Measurements from ENCODE around the gene SOHLH1. TPM values are rescaled to one million over a fixed set of nuclear protein-coding genes. Genes with fewer than 3 reads are reported as not detected.

The SOHLH1 gene
- total RNA-seq, 2 experiments from 2014 or later: not detected

DNA sequence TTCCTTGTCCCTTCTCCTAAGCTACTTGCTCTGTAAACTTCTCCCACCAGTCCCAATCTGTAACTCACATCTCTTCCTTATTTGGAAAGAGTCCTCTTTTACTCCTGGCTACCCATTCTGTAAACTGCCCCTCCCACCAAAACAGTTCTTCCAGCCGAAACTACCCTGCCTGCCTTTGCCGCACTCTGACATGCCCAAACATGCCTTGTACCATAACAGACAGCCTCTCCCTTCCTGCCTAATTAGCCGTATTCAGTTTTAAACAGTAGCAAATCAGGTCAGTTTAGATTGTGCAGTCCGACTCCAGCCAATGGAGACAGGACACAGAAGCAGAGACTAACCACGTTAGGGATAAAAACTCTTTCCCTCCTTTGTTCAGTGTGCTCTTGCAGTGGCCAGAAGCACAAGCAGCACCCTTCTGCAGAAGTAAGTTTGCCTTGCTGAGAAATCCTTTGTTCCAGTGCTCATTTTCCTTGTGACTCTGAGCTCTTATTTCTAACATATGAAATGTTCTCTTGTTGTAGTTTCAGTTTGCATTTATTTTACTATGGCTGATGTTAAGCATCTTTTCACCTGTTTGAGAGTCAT, 54.6 kb downstream of the SOHLH1 start:
- ChIA-PET POLR2A (no interaction called here), CTCF (ENCODE audit: unreplicated experiment) (no interaction called here)
- Histone ChIP-seq H3K9me3 (ENCODE audit: low read length) (peaks cover 38% of the 10 kb centered on the region), H3K79me2 (ENCODE audit: insufficient read depth, low read depth, low read length) (no peaks in the 10 kb centered on the region), H3K9me2 (ENCODE audit: insufficient read depth, low read length) (no peaks in the 10 kb centered on the region), H2AFZ (ENCODE audit: low read length) (no peak overlapping the region), H3K36me3 (ENCODE audit: insufficient read depth, low read length) (no peaks in the 10 kb centered on the region), H3K4me1 (ENCODE audit: insufficient read depth, low read length, poor library complexity, severe bottlenecking) (no peaks in the 10 kb centered on the region), H3K4me3 (ENCODE audit: low read depth, low read length, poor library complexity, severe bottlenecking) (no peak overlapping the region), H4K20me1 (ENCODE audit: insufficient read depth, low read length) (no peaks in the 10 kb centered on the region), H3K4me2 (ENCODE audit: low read length) (no peak overlapping the region), H3K27ac (ENCODE audit: low read depth, low read length, poor library complexity, severe bottlenecking) (no peak overlapping the region)
- intact Hi-C loops (cut with micrococcal nuclease; ENCODE audit: unreplicated experiment): no loop called here
- TF ChIP-seq EZH2phosphoT487 (IDR thresholded peaks at IDR 0.05; ENCODE audit: borderline replicate concordance, low read depth, low read length): no peak
- TF ChIP-seq, protein P1, sequence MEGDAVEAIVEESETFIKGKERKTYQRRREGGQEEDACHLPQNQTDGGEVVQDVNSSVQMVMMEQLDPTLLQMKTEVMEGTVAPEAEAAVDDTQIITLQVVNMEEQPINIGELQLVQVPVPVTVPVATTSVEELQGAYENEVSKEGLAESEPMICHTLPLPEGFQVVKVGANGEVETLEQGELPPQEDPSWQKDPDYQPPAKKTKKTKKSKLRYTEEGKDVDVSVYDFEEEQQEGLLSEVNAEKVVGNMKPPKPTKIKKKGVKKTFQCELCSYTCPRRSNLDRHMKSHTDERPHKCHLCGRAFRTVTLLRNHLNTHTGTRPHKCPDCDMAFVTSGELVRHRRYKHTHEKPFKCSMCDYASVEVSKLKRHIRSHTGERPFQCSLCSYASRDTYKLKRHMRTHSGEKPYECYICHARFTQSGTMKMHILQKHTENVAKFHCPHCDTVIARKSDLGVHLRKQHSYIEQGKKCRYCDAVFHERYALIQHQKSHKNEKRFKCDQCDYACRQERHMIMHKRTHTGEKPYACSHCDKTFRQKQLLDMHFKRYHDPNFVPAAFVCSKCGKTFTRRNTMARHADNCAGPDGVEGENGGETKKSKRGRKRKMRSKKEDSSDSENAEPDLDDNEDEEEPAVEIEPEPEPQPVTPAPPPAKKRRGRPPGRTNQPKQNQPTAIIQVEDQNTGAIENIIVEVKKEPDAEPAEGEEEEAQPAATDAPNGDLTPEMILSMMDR (conservative IDR thresholded peaks at IDR 0.05; ENCODE audit: low read length): no peak
- no TSS peak for BruUV-seq (replicated peaks)
- DNase-seq (ENCODE audit: low spot score): no peak

Other genes with a start within 250 kb of the SOHLH1 start
- 1.5 TPM in 2 replicates for gene PPP1R26, start 219.7 kb downstream of the SOHLH1 start, total RNA-seq (2014; rRNA removed; shearing (Covaris generic))
- 0.21 and 0.52 TPM in 2 replicates for gene PPP1R26, start 219.7 kb downstream of the SOHLH1 start, total RNA-seq (2022)
- gene MRPS2, start 198.8 kb downstream of the SOHLH1 start, total RNA-seq (2014; rRNA removed; shearing (Covaris generic)): 30.2 and 42.7 TPM in 2 replicates
- gene MRPS2, start 198.8 kb downstream of the SOHLH1 start, total RNA-seq (2022): 50.3 and 55.7 TPM in 2 replicates
- gene LCN1, start 178.0 kb downstream of the SOHLH1 start, total RNA-seq (2014; rRNA removed; shearing (Covaris generic)): not detected in 2 replicates
- not detected in 2 replicates for gene LCN1, start 178.0 kb downstream of the SOHLH1 start, total RNA-seq (2022)
- not detected in 2 replicates for gene OBP2A, start 153.4 kb downstream of the SOHLH1 start, total RNA-seq (2014; rRNA removed; shearing (Covaris generic))
- gene OBP2A, start 153.4 kb downstream of the SOHLH1 start, total RNA-seq (2022): not detected in 2 replicates
- not detected in 2 replicates for gene PAEP, start 137.7 kb downstream of the SOHLH1 start, total RNA-seq (2014; rRNA removed; shearing (Covaris generic))
- gene PAEP, start 137.7 kb downstream of the SOHLH1 start, total RNA-seq (2022): not detected in 2 replicates
- gene GLT6D1, start 59.9 kb downstream of the SOHLH1 start, total RNA-seq (2014; rRNA removed; shearing (Covaris generic)): not detected in 2 replicates
- not detected in 2 replicates for gene GLT6D1, start 59.9 kb downstream of the SOHLH1 start, total RNA-seq (2022)
- gene LCN9, start 36.2 kb downstream of the SOHLH1 start, total RNA-seq (2014; rRNA removed; shearing (Covaris generic)): not detected in 2 replicates
- gene LCN9, start 36.2 kb downstream of the SOHLH1 start, total RNA-seq (2022): not detected in 2 replicates
- not detected in 2 replicates for gene KCNT1, start 2.7 kb upstream of the SOHLH1 start, total RNA-seq (2014; rRNA removed; shearing (Covaris generic))
- not detected in 2 replicates for gene KCNT1, start 2.7 kb upstream of the SOHLH1 start, total RNA-seq (2022)
- 20.1 and 30.4 TPM in 2 replicates for gene CAMSAP1, start 208.1 kb upstream of the SOHLH1 start, total RNA-seq (2014; rRNA removed; shearing (Covaris generic))
- gene CAMSAP1, start 208.1 kb upstream of the SOHLH1 start, total RNA-seq (2022): 33.0 and 39.2 TPM in 2 replicates